Mononuclear cell (primary cell): ENCODE measurements around the gene NEGR1. TPM values are rescaled to one million over a fixed set of nuclear protein-coding genes. Genes with fewer than 3 reads are reported as not detected.

ENCODE experiments used
- H3K27me3 ChIP-seq: 2 replicates; pipeline ENCODE4 v1.6.0; 2011; ENCODE audit warnings: low read length, control low read depth; ENCODE audit not compliant: insufficient read depth
- H3K4me1 ChIP-seq: 2 replicates; pipeline ENCODE4 v1.5.1; 2011; ENCODE audit warnings: mild to moderate bottlenecking, low read length, control low read depth; ENCODE audit not compliant: insufficient read depth
- H3K4me3 ChIP-seq: 2 replicates; pipeline ENCODE4 v1.5.1; 2011; ENCODE audit warnings: mild to moderate bottlenecking, low read length, moderate library complexity
- H3K9me3 ChIP-seq: 2 replicates; pipeline ENCODE4 v1.5.1; 2011; ENCODE audit warnings: low read depth, mild to moderate bottlenecking, control low read depth, low read length
- total RNA-seq: library from RNA; depleted of rRNA; stranded (reverse); fragments of >200 nt; gene quantifications from one replicate; pipeline ENCODE4 v1.2.3, GENCODE V29; 2012

The NEGR1 gene
- total RNA-seq, 1 donor, result 0.31 TPM

- no peaks in the 10 kb centered on the region for H3K9me3 ChIP-seq
- H3K4me1 ChIP-seq, result no peaks in the 10 kb centered on the region
- no peaks in the 10 kb centered on the region for H3K27me3 ChIP-seq
- no peak overlapping the region for H3K4me3 ChIP-seq
These were observed 413.0 kb downstream of the NEGR1 start for GRCh38 chr1:71869326-71869725.

GRCh38 chr1:71862756-71863155, 419.6 kb downstream of the NEGR1 start:
- Histone ChIP-seq H3K27me3 (no peaks in the 10 kb centered on the region), H3K4me3 (no peak overlapping the region), H3K4me1 (no peaks in the 10 kb centered on the region), H3K9me3 (no peaks in the 10 kb centered on the region)

DNA sequence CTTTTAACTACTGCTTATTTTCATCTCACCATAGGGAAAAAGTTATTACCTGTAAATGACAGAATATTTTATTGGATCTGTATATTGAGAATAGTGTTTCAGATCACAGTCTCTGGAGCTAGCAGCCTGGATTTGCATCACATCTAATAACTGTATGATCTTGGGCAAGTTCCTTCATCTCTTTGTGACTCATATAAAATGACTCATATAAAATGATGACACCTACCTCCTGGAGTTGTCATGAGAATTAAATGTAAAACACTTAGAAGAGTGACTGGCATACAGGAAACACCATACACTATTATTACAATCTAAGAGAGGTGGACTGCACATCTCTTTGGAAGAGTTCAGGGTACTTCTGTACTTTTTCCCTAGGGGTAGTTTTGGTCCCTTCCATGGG, 421.3 kb downstream of the NEGR1 start:
- Histone ChIP-seq H3K4me1 (no peaks in the 10 kb centered on the region), H3K4me3 (no peak overlapping the region), H3K27me3 (no peaks in the 10 kb centered on the region), H3K9me3 (no peaks in the 10 kb centered on the region)

- Histone ChIP-seq H3K9me3 (no peaks in the 10 kb centered on the region), H3K4me1 (no peaks in the 10 kb centered on the region), H3K4me3 (no peak overlapping the region), H3K27me3 (no peaks in the 10 kb centered on the region)
These were observed 422.5 kb downstream of the NEGR1 start for GRCh38 chr1:71859806-71860205.

GRCh38 chr1:71857862-71858261, 424.5 kb downstream of the NEGR1 start:
- Histone ChIP-seq H3K4me3 (no peak overlapping the region), H3K4me1 (no peaks in the 10 kb centered on the region), H3K9me3 (no peaks in the 10 kb centered on the region), H3K27me3 (no peaks in the 10 kb centered on the region)

DNA sequence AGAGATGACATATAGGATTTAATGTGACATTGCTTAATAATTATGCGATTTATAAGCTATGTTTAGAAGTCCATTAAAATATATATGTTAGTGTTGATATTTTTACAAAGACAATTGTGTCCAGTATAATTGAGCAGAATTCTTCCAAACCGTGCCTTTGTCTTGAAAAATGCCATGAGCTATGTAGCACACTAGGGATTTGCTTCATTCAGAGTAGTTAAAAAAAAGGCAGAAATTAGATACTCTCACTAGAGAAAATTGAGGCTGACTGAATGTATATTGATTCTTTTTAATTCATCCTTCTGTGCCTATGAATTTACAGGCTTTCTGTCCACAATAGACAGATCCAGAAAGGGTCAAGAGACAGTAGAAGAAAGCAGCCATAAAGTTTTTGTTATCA, 429.0 kb downstream of the NEGR1 start:
- no peaks in the 10 kb centered on the region for H3K4me1 ChIP-seq
- no peaks in the 10 kb centered on the region for H3K9me3 ChIP-seq

GRCh38 chr1:71850936-71851335, 431.4 kb downstream of the NEGR1 start:
- H3K4me1 ChIP-seq, result no peaks in the 10 kb centered on the region
- H3K9me3 ChIP-seq, result no peaks in the 10 kb centered on the region
- H3K27me3 ChIP-seq, result no peaks in the 10 kb centered on the region
- H3K4me3 ChIP-seq, result no peak overlapping the region

More for the DNA sequence above, 429.0 kb downstream of the NEGR1 start:
- Histone ChIP-seq H3K4me3 (no peak overlapping the region), H3K27me3 (no peaks in the 10 kb centered on the region)

GRCh38 chr1:71850515-71850914, 431.8 kb downstream of the NEGR1 start:
- no peaks in the 10 kb centered on the region for H3K4me1 ChIP-seq
- H3K4me3 ChIP-seq, result no peak overlapping the region
- H3K9me3 ChIP-seq, result no peaks in the 10 kb centered on the region
- no peaks in the 10 kb centered on the region for H3K27me3 ChIP-seq

GRCh38 chr1:71843012-71843411, 439.3 kb downstream of the NEGR1 start:
- H3K27me3 ChIP-seq, result no peaks in the 10 kb centered on the region
- no peaks in the 10 kb centered on the region for H3K9me3 ChIP-seq
- no peaks in the 10 kb centered on the region for H3K4me1 ChIP-seq
- H3K4me3 ChIP-seq, result no peak overlapping the region

- Histone ChIP-seq H3K27me3 (no peaks in the 10 kb centered on the region), H3K9me3 (no peaks in the 10 kb centered on the region), H3K4me1 (no peaks in the 10 kb centered on the region), H3K4me3 (no peak overlapping the region)
These were observed 442.5 kb downstream of the NEGR1 start for GRCh38 chr1:71839876-71840275.

DNA sequence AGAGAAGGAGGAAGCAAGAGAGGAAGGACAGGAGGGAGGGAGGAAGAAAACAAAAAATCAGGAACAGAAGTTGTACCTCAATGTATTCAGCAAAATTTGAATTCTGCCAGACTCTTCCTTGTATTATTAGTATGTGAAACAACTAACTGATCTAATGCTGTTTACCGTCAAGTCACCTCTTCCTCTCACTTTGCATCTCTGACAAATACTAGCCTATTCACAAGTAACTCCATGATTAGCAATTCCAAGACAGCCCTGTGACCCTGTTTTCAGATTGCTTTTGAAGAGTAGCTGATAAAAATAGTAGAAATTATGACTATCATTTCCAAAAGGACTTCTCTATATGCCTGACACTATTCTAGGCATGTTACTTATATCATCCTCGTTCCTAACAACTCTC, 445.4 kb downstream of the NEGR1 start:
- Histone ChIP-seq H3K27me3 (no peaks in the 10 kb centered on the region), H3K4me3 (no peak overlapping the region), H3K9me3 (no peaks in the 10 kb centered on the region), H3K4me1 (no peaks in the 10 kb centered on the region)

- H3K4me3 ChIP-seq, result no peak overlapping the region
- no peaks in the 10 kb centered on the region for H3K9me3 ChIP-seq
- no peaks in the 10 kb centered on the region for H3K27me3 ChIP-seq
- H3K4me1 ChIP-seq, result no peaks in the 10 kb centered on the region
These were observed 446.9 kb downstream of the NEGR1 start for GRCh38 chr1:71835442-71835813.

DNA sequence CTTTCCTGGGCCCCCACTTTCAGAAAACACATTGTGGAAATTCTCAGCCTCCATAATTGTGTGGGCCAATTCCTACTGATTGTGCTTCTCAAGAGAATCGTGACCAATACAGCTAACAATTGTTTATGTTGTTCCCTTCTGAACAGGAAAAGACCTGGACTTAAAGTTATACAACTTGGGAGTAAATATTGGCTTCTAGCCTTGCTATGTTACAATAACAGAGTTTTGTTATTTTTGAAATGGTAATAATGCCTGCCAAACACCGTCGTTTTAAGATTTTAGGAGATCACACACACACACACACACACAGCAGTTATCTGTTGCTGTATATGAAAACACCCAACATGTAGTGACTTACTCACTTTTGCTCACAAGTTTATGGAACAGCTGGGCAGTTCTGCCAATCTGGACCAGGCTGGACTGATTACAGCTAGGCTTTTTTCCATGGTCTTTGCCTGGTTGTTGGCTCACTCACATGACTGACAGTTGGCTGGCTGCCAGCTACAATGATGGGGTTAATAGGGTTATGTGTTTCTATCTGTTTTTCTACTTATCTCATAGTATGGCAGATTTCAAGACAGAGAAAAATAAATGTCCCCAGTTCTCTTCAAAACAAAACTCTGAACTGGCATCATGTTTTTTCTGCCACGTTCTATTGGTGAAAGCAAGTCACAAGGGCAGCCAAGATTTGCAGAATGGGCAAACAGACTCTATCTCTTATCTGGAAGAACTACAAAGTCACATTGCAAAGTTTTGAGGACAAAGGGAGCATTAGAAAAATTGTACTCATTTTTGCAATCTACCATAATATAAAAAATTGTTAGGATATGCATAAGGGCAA, 447.5 kb downstream of the NEGR1 start:
- H3K27me3 ChIP-seq, result no peaks in the 10 kb centered on the region
- no peaks in the 10 kb centered on the region for H3K9me3 ChIP-seq
- H3K4me1 ChIP-seq, result no peaks in the 10 kb centered on the region
- H3K4me3 ChIP-seq, result no peak overlapping the region

DNA sequence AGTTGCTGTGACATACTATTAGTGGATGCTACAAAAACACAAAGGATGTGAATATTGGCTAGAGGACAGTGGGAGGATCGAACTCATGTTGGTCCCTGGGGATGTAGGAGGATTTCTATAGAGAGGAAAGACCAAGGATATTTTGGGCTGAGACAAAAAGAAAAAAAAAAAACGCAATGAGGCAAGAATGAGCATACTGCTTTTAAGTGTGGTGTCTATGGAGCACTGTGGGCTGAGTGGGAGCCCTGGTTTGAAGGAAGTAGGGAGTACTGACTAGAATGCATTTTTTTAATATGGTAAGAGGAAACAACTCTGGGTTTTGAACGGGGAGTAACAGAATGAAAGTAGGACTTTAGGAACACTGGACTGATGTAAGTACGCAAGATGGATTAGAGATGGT, 450.7 kb downstream of the NEGR1 start:
- Histone ChIP-seq H3K4me3 (no peak overlapping the region), H3K27me3 (no peaks in the 10 kb centered on the region), H3K9me3 (no peaks in the 10 kb centered on the region), H3K4me1 (no peaks in the 10 kb centered on the region)

- no peak overlapping the region for H3K4me3 ChIP-seq
- no peaks in the 10 kb centered on the region for H3K27me3 ChIP-seq
- H3K9me3 ChIP-seq, result no peaks in the 10 kb centered on the region
- no peaks in the 10 kb centered on the region for H3K4me1 ChIP-seq
These were observed 453.0 kb downstream of the NEGR1 start for GRCh38 chr1:71829346-71829745.

DNA sequence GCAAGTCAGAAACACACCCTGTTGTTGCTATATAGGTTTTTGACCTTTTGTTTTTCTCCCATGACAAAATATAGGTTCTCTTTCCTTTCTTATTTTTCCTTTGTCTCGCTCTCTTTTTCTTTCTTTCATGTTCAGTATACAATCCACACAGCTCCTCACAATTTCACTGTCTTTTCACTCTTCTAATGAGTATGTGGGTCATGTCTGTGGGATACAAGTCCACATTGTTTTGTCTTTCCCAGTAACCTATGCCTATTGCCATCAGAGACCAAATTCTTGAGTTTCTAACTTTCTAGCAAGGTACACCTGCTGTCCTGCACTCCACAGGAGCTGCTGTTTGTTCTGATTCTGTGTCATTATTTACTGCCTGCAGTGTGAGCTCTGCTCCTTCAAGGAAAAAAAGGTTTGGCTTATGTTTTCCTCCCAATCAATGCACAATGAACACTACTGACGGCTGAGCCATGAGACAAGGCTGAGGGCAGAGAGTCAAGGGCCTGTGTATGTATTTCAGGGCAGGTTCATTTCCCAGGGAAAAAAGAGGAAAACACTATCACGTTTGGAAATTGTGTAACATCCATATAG, 453.8 kb downstream of the NEGR1 start:
- no peaks in the 10 kb centered on the region for H3K4me1 ChIP-seq
- H3K4me3 ChIP-seq, result no peak overlapping the region
- H3K9me3 ChIP-seq, result no peaks in the 10 kb centered on the region

More for the DNA sequence above, 453.8 kb downstream of the NEGR1 start:
- H3K27me3 ChIP-seq, result no peaks in the 10 kb centered on the region
